Fibroblast of lung (primary cell): ENCODE data around the gene EPHB6.

ENCODE experiments used
- EZH2 ChIP-seq: IDR thresholded peaks from 2 replicates; pipeline ENCODE4 v1.5.1; 2012; ENCODE audit warnings: low read length, control low read depth, mild to moderate bottlenecking; ENCODE audit errors: missing control alignments
- TF ChIP-seq, protein P1 (sequence below), 2 donors: IDR thresholded peaks in 1 of 2; conservative IDR thresholded peaks in 1 of 2; 1 replicate in 1 of 2; 2 replicates in 1 of 2; pipeline ENCODE4 v1.5.1; 2011 to 2012; ENCODE audit warnings: low read length in 2 of 2, control low read depth in 1 of 2, inconsistent platforms in 1 of 2, low read depth in 1 of 2, mild to moderate bottlenecking in 1 of 2

- TF ChIP-seq, protein P1, sequence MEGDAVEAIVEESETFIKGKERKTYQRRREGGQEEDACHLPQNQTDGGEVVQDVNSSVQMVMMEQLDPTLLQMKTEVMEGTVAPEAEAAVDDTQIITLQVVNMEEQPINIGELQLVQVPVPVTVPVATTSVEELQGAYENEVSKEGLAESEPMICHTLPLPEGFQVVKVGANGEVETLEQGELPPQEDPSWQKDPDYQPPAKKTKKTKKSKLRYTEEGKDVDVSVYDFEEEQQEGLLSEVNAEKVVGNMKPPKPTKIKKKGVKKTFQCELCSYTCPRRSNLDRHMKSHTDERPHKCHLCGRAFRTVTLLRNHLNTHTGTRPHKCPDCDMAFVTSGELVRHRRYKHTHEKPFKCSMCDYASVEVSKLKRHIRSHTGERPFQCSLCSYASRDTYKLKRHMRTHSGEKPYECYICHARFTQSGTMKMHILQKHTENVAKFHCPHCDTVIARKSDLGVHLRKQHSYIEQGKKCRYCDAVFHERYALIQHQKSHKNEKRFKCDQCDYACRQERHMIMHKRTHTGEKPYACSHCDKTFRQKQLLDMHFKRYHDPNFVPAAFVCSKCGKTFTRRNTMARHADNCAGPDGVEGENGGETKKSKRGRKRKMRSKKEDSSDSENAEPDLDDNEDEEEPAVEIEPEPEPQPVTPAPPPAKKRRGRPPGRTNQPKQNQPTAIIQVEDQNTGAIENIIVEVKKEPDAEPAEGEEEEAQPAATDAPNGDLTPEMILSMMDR (conservative IDR thresholded peaks at IDR 0.05 in 1 of 2, IDR thresholded peaks at IDR 0.05 in 1 of 2; ENCODE audit: low read depth in 1 of 2, low read length in 2 of 2), result no peak
- TF ChIP-seq EZH2, result no peak
These were observed 55.2 kb downstream of the EPHB6 start for GRCh38 chr7:142910031-142910433.
